Pancreas (tissue), 10 donors: ENCODE results near the gene LCE7A. TPM values are rescaled to one million over a fixed set of nuclear protein-coding genes. Genes with fewer than 3 reads are reported as not detected.

Experiments
- ATAC-seq, 4 donors: fragments of 200-7000 bp; cut with Tn5 transposase; one replicate each; pipeline versions ENCODE4 v1.8.0 to v1.9.1; 2020; ENCODE audit warnings: mild to moderate bottlenecking in 4 of 4, moderate library complexity in 4 of 4
- DNase-seq, 6 donors: peaks; one replicate each; pipeline ENCODE4 v3.0.0-alpha.2; 2020
- FAIRE-seq: peaks from 2 replicates; lab custom pipeline; 2012; peaks lifted over from hg19 to GRCh38; lab: Jason Lieb, UNC
- H3K27ac ChIP-seq, 4 donors: fragments of 200-600 bp; sonication (generic); 1 replicate in 3 of 4; 2 replicates in 1 of 4; pipeline versions ENCODE4 v1.5.0 to v1.8.0; 2020
- H3K27me3 ChIP-seq, 4 donors: fragments of 200-600 bp; one replicate each; pipeline ENCODE4 v1.8.0; 2021
- H3K36me3 ChIP-seq, 3 donors: fragments of 200-600 bp; sonication (generic) in 1 of 3; one replicate each; pipeline versions ENCODE4 v1.5.0 to v1.8.0; 2020 to 2021
- H3K4me1 ChIP-seq, 3 donors: fragments of 200-600 bp; one replicate each; pipeline ENCODE4 v1.8.0; 2021
- H3K4me3 ChIP-seq, 4 donors: fragments of 200-600 bp; sonication (generic) in 2 of 4; one replicate each; pipeline versions ENCODE4 v1.5.0 to v1.8.0; 2020 to 2021
- H3K9me3 ChIP-seq, 4 donors: fragments of 200-600 bp; one replicate each; pipeline ENCODE4 v1.8.0; 2021
- CTCF ChIP-seq, 4 donors: fragments of 200-600 bp; sonication (generic) in 3 of 4; IDR thresholded peaks; one replicate each; pipeline versions ENCODE4 v1.5.0 to v1.8.0; 2021; ENCODE audit warnings: antibody characterized with exemption in 4 of 4
- WGBS, 2 donors: extraction: QIAGEN DNeasy Blood & Tissue Kit; methylation state at CpG; one replicate each; pipeline ENCODE4 v1.1.7; 2013; 5-methylcytosine and 5-hydroxymethylcytosine counted together
- intact Hi-C, 3 donors: fragments of 100-400 bp; cut with DNase I; formaldehyde crosslinking; loops; one replicate each; pipeline versions ENCODE4 v1.11.1 to v1.14.2; 2022
- polyA plus RNA-seq, 2 donors: library from polyadenylated mRNA; stranded (reverse); fragments of 200-250 nt; gene quantifications; one replicate each; pipeline ENCODE4 v1.2.3, GENCODE V29; 2013
- total RNA-seq, 6 donors: library from RNA; stranded (reverse); fragmentation: NEBNext Ultra II Directional in 4 of 6; extraction: Animal tissue kit (Norgen Biotek cat#: 25700) in 4 of 6; gene quantifications; one replicate each; pipeline versions ENCODE4 v1.2.1 to v1.2.4, GENCODE V29; 2021 to 2023
- donor health status: healthy with polysubstance abuse.
- donor health status: DM: no; HTN: no; CAD: no; lungs with moderate emphysema.
- donor health status: DM: no; HTN: no; CAD: no.
- donor health status: control.
- donor health status: control.
- donor health status: Bipolar disorder and iron deficiency.
- donor health status: DM: yes; HTN: yes; CAD: no.
- donor health status: DM: no; HTN: no; CAD: no.
- donor health status: DM: no; HTN: no; CAD: no.
- donor health status: DM: yes; HTN: yes; CAD: no.

The LCE7A gene
- total and polyA plus RNA-seq, 8 donors, result not detected

GRCh38 chr1:152899027-152899426 lies 39.2 kb downstream of the LCE7A start:
- no peak for ATAC-seq
- no peak overlapping the region for H3K27ac ChIP-seq
- intact Hi-C loops, result no loop called here
- WGBS, 2 donors, result 75 to 82% methylated on average over 4 of the region's 4 CpGs
- H3K27me3 ChIP-seq, result peaks cover 0 to 2% (median 0%) of the 10 kb centered on the region in 4 donors
- H3K4me1 ChIP-seq, result no peaks in the 10 kb centered on the region
- TF ChIP-seq CTCF (IDR thresholded peaks at IDR 0.05), result no peak
- no peak overlapping the region for H3K4me3 ChIP-seq
- H3K36me3 ChIP-seq, result no peaks in the 10 kb centered on the region
- no peaks in the 10 kb centered on the region for H3K9me3 ChIP-seq
- no peak for DNase-seq
- no peak for FAIRE-seq

- TF ChIP-seq CTCF (IDR thresholded peaks at IDR 0.05), result no peak
- FAIRE-seq (no peak), DNase-seq (no peak), ATAC-seq (no peak)
- H3K27me3 ChIP-seq, result no peaks in the 10 kb centered on the region
- H3K4me1 ChIP-seq, result no peaks in the 10 kb centered on the region
- no peak overlapping the region for H3K4me3 ChIP-seq
- WGBS, 2 donors, result 63 to 69% methylated on average over 2 of the region's 2 CpGs
- H3K9me3 ChIP-seq, result no peaks in the 10 kb centered on the region
- H3K36me3 ChIP-seq, result no peaks in the 10 kb centered on the region
- H3K27ac ChIP-seq, result no peak overlapping the region
- intact Hi-C loops, result no loop called here
These were observed 40.1 kb downstream of the LCE7A start for GRCh38 chr1:152899883-152900282.

GRCh38 chr1:152901631-152902030 lies 41.8 kb downstream of the LCE7A start:
- no peak for TF ChIP-seq CTCF (IDR thresholded peaks at IDR 0.05)
- no peaks in the 10 kb centered on the region for H3K27me3 ChIP-seq
- WGBS, 2 donors, result 72 to 77% methylated on average over 5 of the region's 5 CpGs
- intact Hi-C loops, result no loop called here
- no peaks in the 10 kb centered on the region for H3K36me3 ChIP-seq
- H3K9me3 ChIP-seq, result no peaks in the 10 kb centered on the region
- H3K4me1 ChIP-seq, result no peaks in the 10 kb centered on the region
- ATAC-seq (no peak), FAIRE-seq (no peak), DNase-seq (no peak)
- H3K4me3 ChIP-seq, result no peak overlapping the region
- no peak overlapping the region for H3K27ac ChIP-seq

GRCh38 chr1:152902636-152903035 lies 42.8 kb downstream of the LCE7A start:
- Histone ChIP-seq H3K4me3 (no peak overlapping the region), H3K27me3 (no peaks in the 10 kb centered on the region), H3K36me3 (no peaks in the 10 kb centered on the region), H3K27ac (no peak overlapping the region), H3K4me1 (no peaks in the 10 kb centered on the region), H3K9me3 (no peaks in the 10 kb centered on the region)
- 60 to 84% methylated on average over 4 of the region's 4 CpGs for WGBS, 2 donors
- intact Hi-C loops, result no loop called here
- FAIRE-seq (no peak), ATAC-seq (no peak), DNase-seq (no peak)
- TF ChIP-seq CTCF (IDR thresholded peaks at IDR 0.05), result no peak

- WGBS, 2 donors, result 83 to 84% methylated on average over 7 of the region's 7 CpGs
- no peak overlapping the region for H3K27ac ChIP-seq
- TF ChIP-seq CTCF (IDR thresholded peaks at IDR 0.05), result no peak
- intact Hi-C loops, result no loop called here
- DNase-seq, result no peak
- H3K36me3 ChIP-seq, result no peaks in the 10 kb centered on the region
- ATAC-seq, result no peak
- peaks cover 0 to 7% (median 0%) of the 10 kb centered on the region in 4 donors for H3K27me3 ChIP-seq
- H3K4me1 ChIP-seq, result no peaks in the 10 kb centered on the region
- no peaks in the 10 kb centered on the region for H3K9me3 ChIP-seq
- no peak for FAIRE-seq
- H3K4me3 ChIP-seq, result no peak overlapping the region
These were observed 45.1 kb downstream of the LCE7A start for GRCh38 chr1:152904688-152905440.
